HepG2 (cell line): Measurements from ENCODE around the gene WDR13. TPM values are rescaled to one million over a fixed set of nuclear protein-coding genes. Genes with fewer than 3 reads are reported as not detected.
A peak's percentile ranks its signal among the peaks of the same experiment; 100 is the strongest.

Experiments used
- CBX5 ChIP-seq: sonication (generic); formaldehyde crosslinking; IDR thresholded peaks from 2 replicates; pipeline ENCODE4 v1.4.0; 2020; ENCODE audit warnings: missing genetic modification reagents, borderline replicate concordance
- FLYWCH1 ChIP-seq: sonication (generic); formaldehyde crosslinking; IDR thresholded peaks from 2 replicates; pipeline ENCODE4 v1.8.1; 2023; ENCODE audit warnings: mild to moderate bottlenecking, missing genetic modification reagents
- HDAC6 ChIP-seq: fragments of 200-600 bp; sonication (generic); IDR thresholded peaks from 2 replicates; pipeline ENCODE4 v1.7.0; 2017; ENCODE audit warnings: mild to moderate bottlenecking, antibody characterized with exemption, low read length, low read depth
- LBX2 ChIP-seq: sonication (generic); formaldehyde crosslinking; IDR thresholded peaks from 2 replicates; pipeline ENCODE4 v1.5.0; 2020; ENCODE audit warnings: missing genetic modification reagents, mild to moderate bottlenecking, borderline replicate concordance
- MAFG ChIP-seq: sonication (generic); formaldehyde crosslinking; IDR thresholded peaks from 2 replicates; pipeline ENCODE4 v1.5.1; 2020; ENCODE audit warnings: mild to moderate bottlenecking, missing genetic modification reagents
- MAFK ChIP-seq, 2 experiments: IDR thresholded peaks in 1 of 2; conservative IDR thresholded peaks in 1 of 2; 2 replicates each; pipeline ENCODE4 v1.6.1; 2011; ENCODE audit warnings: improper control_type of control experiment in 2 of 2, low read length in 2 of 2
- RCOR2 ChIP-seq: IDR thresholded peaks from 2 replicates; pipeline ENCODE4 v1.6.1; 2016; ENCODE audit warnings: missing biosample characterization, missing genetic modification reagents
- RELA ChIP-seq: sonication (generic); formaldehyde crosslinking; IDR thresholded peaks from 2 replicates; pipeline ENCODE4 v1.4.0; 2020; ENCODE audit warnings: missing genetic modification reagents
- RFXAP ChIP-seq: sonication (generic); formaldehyde crosslinking; IDR thresholded peaks from 2 replicates; pipeline ENCODE4 v1.4.0; 2020; ENCODE audit warnings: missing genetic modification reagents, borderline replicate concordance
- RXRA ChIP-seq: sonication (generic); formaldehyde crosslinking; IDR thresholded peaks from 2 replicates; pipeline ENCODE4 v1.5.1; 2020; ENCODE audit warnings: missing genetic modification reagents
- SAFB2 ChIP-seq: sonication (generic); formaldehyde crosslinking; IDR thresholded peaks from 2 replicates; pipeline ENCODE4 v1.5.1; 2020; ENCODE audit warnings: missing genetic modification reagents, low read depth, mild to moderate bottlenecking, borderline replicate concordance
- SNAPC5 ChIP-seq: sonication (generic); formaldehyde crosslinking; IDR thresholded peaks from 2 replicates; pipeline ENCODE4 v1.8.1; 2023; ENCODE audit warnings: mild to moderate bottlenecking, missing genetic modification reagents, borderline replicate concordance
- SOX13 ChIP-seq, 3 experiments: fragments of 450-650 bp in 1 of 3; sonication (generic) in 1 of 3; formaldehyde crosslinking in 1 of 3; IDR thresholded peaks in 2 of 3; conservative IDR thresholded peaks in 1 of 3; 2 replicates each; pipeline versions ENCODE4 v1.5.0 to v1.6.1; 2016 to 2020; ENCODE audit warnings: antibody characterized with exemption in 1 of 3, mild to moderate bottlenecking in 1 of 3, missing compliant biosample characterization in 1 of 3, missing genetic modification reagents in 1 of 3, moderate library complexity in 1 of 3
- SOX5 ChIP-seq: IDR thresholded peaks from 2 replicates; pipeline ENCODE4 v1.6.1; 2016; ENCODE audit warnings: borderline replicate concordance
- SOX6 ChIP-seq, 2 experiments: fragments of 450-650 bp in 1 of 2; sonication (generic) in 1 of 2; formaldehyde crosslinking in 1 of 2; IDR thresholded peaks; 2 replicates each; pipeline versions ENCODE4 v1.4.0 to v1.6.1; 2017 to 2020; ENCODE audit warnings: antibody characterized with exemption in 1 of 2, mild to moderate bottlenecking in 1 of 2, missing genetic modification reagents in 1 of 2
- TARDBP ChIP-seq: sonication (generic); formaldehyde crosslinking; IDR thresholded peaks from 2 replicates; pipeline ENCODE4 v1.8.0; 2022; ENCODE audit warnings: mild to moderate bottlenecking, missing genetic modification reagents
- ZMYM3 ChIP-seq: sonication (generic); formaldehyde crosslinking; IDR thresholded peaks from 2 replicates; pipeline ENCODE4 v1.5.1; 2020; ENCODE audit warnings: mild to moderate bottlenecking, missing genetic modification reagents
- ZNF335 ChIP-seq: sonication (generic); formaldehyde crosslinking; IDR thresholded peaks from 2 replicates; pipeline ENCODE4 v1.4.0; 2020; ENCODE audit warnings: missing genetic modification reagents
- ZNF383 ChIP-seq: sonication (generic); formaldehyde crosslinking; IDR thresholded peaks from 2 replicates; pipeline ENCODE4 v1.4.0; 2020; ENCODE audit warnings: missing genetic modification reagents, mild to moderate bottlenecking, borderline replicate concordance
- ZNF460 ChIP-seq: sonication (generic); formaldehyde crosslinking; IDR thresholded peaks from 2 replicates; pipeline ENCODE4 v1.5.1; 2020; ENCODE audit warnings: missing genetic modification reagents, mild to moderate bottlenecking, borderline replicate concordance
- ZNF547 ChIP-seq: sonication (generic); formaldehyde crosslinking; IDR thresholded peaks from 2 replicates; pipeline ENCODE4 v1.5.1; 2020; ENCODE audit warnings: mild to moderate bottlenecking, missing genetic modification reagents
- ZNF773 ChIP-seq: sonication (generic); formaldehyde crosslinking; IDR thresholded peaks from 2 replicates; pipeline ENCODE4 v1.4.0; 2020; ENCODE audit warnings: missing genetic modification reagents, borderline replicate concordance
- polyA plus RNA-seq, 8 experiments: library from polyadenylated mRNA; depleted of rRNA in 3 of 8; stranded (reverse) in 7 of 8; unstranded in 1 of 8; fragments of >200 nt; fragmentation: Illumina TruSeq in 4 of 8; extraction: Trizol in 4 of 8; gene quantifications; 2 replicates each; pipeline versions ENCODE4 v1.2.1 to v1.2.3, GENCODE V29; 2011 to 2016; ENCODE audit warnings: low read depth in 4 of 8, missing spikeins in 1 of 8, mixed read lengths in 1 of 8; ENCODE audit not compliant: insufficient read depth in 1 of 8
- total RNA-seq, 5 experiments: library from RNA; depleted of rRNA; stranded (reverse); fragments of >200 nt; fragmentation: Illumina TruSeq; extraction: Trizol; gene quantifications; 2 replicates each; pipeline ENCODE4 v1.2.3, GENCODE V29; 2016; ENCODE audit warnings: low read depth in 1 of 5
- TF ChIP-seq, protein P1 (sequence below): IDR thresholded peaks from 2 replicates; pipeline ENCODE4 v1.6.1; 2016
- TF ChIP-seq, protein P2 (sequence below): sonication (generic); formaldehyde crosslinking; IDR thresholded peaks from 2 replicates; pipeline ENCODE4 v1.4.0; 2020; ENCODE audit warnings: missing genetic modification reagents, mild to moderate bottlenecking, borderline replicate concordance
- TF ChIP-seq, protein P3 (sequence below): sonication (generic); formaldehyde crosslinking; IDR thresholded peaks from 2 replicates; pipeline ENCODE4 v1.5.0; 2020; ENCODE audit warnings: mild to moderate bottlenecking, missing genetic modification reagents

The WDR13 gene
- total and polyA plus RNA-seq, 2 of the 13 experiments (the other 11 are each of a cell fraction or from before 2014, with no cell fraction given): 28.7 to 37.1 TPM

DNA sequence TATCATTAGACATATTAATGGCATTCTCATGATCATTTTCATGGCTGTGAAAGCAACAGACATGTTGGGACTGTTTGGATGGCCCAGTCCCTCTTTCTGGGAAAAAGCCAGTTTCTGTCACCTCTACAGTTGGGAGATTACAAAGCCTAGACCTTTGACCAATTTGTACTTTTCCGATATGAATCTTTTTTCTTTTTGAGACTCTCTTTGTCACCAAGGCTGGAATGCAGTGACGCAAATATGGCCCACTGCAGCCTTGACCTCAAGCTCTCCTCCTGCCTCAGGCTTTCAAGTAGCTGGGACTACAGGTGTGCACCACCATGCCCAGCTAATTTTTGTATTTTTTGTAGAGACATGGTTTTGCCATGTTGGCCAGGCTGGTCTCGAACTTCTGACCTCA is 48.4 kb upstream of the WDR13 start (continued):
- TF ChIP-seq ZNF335 (CRISPR knock-in tag) (no peak), SNAPC5 (CRISPR knock-in tag) (no peak), MAFG (no peak), ZNF460 (CRISPR knock-in tag) (peak; percentile 46; the same call in 1 of the 2 replicates), ZNF773 (CRISPR knock-in tag) (no peak), HDAC6 (no peak), RCOR2 (CRISPR knock-in tag) (0 out of 2 replicates have a peak, but pooled peaks have one; percentile 13), MAFK (conservative IDR thresholded peaks at IDR 0.05 in 1 of 2, IDR thresholded peaks at IDR 0.05 in 1 of 2; ENCODE audit: low read length in 2 of 2) (no peak), RXRA (CRISPR knock-in tag) (peak; percentile 64; the same call in 1 of the 2 replicates), RELA (no peak), TARDBP (CRISPR knock-in tag) (no peak), SOX13 (IDR thresholded peaks at IDR 0.05) (no peak), SOX13 (CRISPR knock-in tag; conservative IDR thresholded peaks at IDR 0.05 in 1 of 2, IDR thresholded peaks at IDR 0.05 in 1 of 2) (peak in 1 of 2 experiments; percentile 63; a peak in 2 of 4 replicates), CBX5 (no peak), SAFB2 (CRISPR knock-in tag) (no peak), SOX5 (peak; percentile 47; the same call in 1 of the 2 replicates), RFXAP (CRISPR knock-in tag) (no peak), ZMYM3 (CRISPR knock-in tag) (no peak), FLYWCH1 (CRISPR knock-in tag) (no peak), ZNF547 (no peak), LBX2 (no peak), ZNF383 (CRISPR knock-in tag) (no peak), SOX6 (IDR thresholded peaks at IDR 0.05) (no peak), SOX6 (CRISPR knock-in tag; IDR thresholded peaks at IDR 0.05) (peak; percentile 62; the same call in 1 of the 2 replicates)
- TF ChIP-seq, protein P1, sequence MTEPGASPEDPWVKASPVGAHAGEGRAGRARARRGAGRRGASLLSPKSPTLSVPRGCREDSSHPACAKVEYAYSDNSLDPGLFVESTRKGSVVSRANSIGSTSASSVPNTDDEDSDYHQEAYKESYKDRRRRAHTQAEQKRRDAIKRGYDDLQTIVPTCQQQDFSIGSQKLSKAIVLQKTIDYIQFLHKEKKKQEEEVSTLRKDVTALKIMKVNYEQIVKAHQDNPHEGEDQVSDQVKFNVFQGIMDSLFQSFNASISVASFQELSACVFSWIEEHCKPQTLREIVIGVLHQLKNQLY (CRISPR knock-in tag): no peak
- TF ChIP-seq, protein P2, sequence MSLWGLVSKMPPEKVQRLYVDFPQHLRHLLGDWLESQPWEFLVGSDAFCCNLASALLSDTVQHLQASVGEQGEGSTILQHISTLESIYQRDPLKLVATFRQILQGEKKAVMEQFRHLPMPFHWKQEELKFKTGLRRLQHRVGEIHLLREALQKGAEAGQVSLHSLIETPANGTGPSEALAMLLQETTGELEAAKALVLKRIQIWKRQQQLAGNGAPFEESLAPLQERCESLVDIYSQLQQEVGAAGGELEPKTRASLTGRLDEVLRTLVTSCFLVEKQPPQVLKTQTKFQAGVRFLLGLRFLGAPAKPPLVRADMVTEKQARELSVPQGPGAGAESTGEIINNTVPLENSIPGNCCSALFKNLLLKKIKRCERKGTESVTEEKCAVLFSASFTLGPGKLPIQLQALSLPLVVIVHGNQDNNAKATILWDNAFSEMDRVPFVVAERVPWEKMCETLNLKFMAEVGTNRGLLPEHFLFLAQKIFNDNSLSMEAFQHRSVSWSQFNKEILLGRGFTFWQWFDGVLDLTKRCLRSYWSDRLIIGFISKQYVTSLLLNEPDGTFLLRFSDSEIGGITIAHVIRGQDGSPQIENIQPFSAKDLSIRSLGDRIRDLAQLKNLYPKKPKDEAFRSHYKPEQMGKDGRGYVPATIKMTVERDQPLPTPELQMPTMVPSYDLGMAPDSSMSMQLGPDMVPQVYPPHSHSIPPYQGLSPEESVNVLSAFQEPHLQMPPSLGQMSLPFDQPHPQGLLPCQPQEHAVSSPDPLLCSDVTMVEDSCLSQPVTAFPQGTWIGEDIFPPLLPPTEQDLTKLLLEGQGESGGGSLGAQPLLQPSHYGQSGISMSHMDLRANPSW (CRISPR knock-in tag): no peak
- TF ChIP-seq, protein P3, sequence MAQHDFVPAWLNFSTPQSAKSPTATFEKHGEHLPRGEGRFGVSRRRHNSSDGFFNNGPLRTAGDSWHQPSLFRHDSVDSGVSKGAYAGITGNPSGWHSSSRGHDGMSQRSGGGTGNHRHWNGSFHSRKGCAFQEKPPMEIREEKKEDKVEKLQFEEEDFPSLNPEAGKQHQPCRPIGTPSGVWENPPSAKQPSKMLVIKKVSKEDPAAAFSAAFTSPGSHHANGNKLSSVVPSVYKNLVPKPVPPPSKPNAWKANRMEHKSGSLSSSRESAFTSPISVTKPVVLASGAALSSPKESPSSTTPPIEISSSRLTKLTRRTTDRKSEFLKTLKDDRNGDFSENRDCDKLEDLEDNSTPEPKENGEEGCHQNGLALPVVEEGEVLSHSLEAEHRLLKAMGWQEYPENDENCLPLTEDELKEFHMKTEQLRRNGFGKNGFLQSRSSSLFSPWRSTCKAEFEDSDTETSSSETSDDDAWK: no peak
